Neuron (in vitro differentiated cells): ENCODE data around the gene TRIM48.
"Not testable (repeated sequence)": the region's sequence is repeated elsewhere in the genome, so short reads cannot be mapped to it uniquely, and the experiment has no call there.

Experiments used
- H2AFZ ChIP-seq: one replicate; pipeline ENCODE4 v1.6.1; 2013; ENCODE audit warnings: low read depth, mild to moderate bottlenecking, inconsistent platforms, low read length, moderate library complexity
- H3K27me3 ChIP-seq: one replicate; pipeline ENCODE4 v1.6.1; 2013; ENCODE audit warnings: low read length; ENCODE audit not compliant: insufficient read depth
- H3K36me3 ChIP-seq: one replicate; pipeline ENCODE4 v1.6.1; 2013; ENCODE audit warnings: low read length; ENCODE audit not compliant: insufficient read depth
- H3K4me1 ChIP-seq: one replicate; pipeline ENCODE4 v1.6.1; 2013; ENCODE audit warnings: low read length; ENCODE audit not compliant: insufficient read depth
- H3K4me3 ChIP-seq: 2 replicates; pipeline ENCODE4 v1.5.1; 2013; ENCODE audit warnings: mild to moderate bottlenecking, low read length, moderate library complexity
- H3K9me3 ChIP-seq: one replicate; pipeline ENCODE4 v1.6.1; 2013; ENCODE audit warnings: low read length

Gene TRIM48

GRCh38 chr11:55261855-55262254, at the start of gene TRIM48:
Gene TRIM48 (plus strand): TSS chr11:55262155. CDS start chr11:55262268, 113 bp downstream.
- H3K36me3 ChIP-seq, H3K27me3 ChIP-seq, H3K4me3 ChIP-seq, H3K9me3 ChIP-seq, H3K4me1 ChIP-seq, H2AFZ ChIP-seq: not testable (repeated sequence)

- H3K4me3 ChIP-seq, H3K36me3 ChIP-seq, H3K9me3 ChIP-seq, H3K27me3 ChIP-seq, H3K4me1 ChIP-seq, H2AFZ ChIP-seq: not testable (repeated sequence)
Observed at GRCh38 chr11:55238316-55238715, 23.6 kb upstream of the TRIM48 start.

- Histone ChIP-seq H3K36me3 (no peaks in the 10 kb centered on the region), H2AFZ (no peak overlapping the region), H3K4me3 (no peak overlapping the region), H3K27me3 (no peaks in the 10 kb centered on the region), H3K4me1 (peaks cover 2% of the 10 kb centered on the region), H3K9me3 (no peaks in the 10 kb centered on the region)
Observed at GRCh38 chr11:55263081-55263480, 1.1 kb downstream of the TRIM48 start.
